CD4-positive, CD25-positive, alpha-beta regulatory T cell (primary cell): ENCODE results near the gene SMAD7. TPM values are rescaled to one million over a fixed set of nuclear protein-coding genes. Genes with fewer than 3 reads are reported as not detected.

Experiments
- ATAC-seq, 2 donors: fragments of 150-1000 bp; cut with Tn5 transposase; one replicate each; pipeline ENCODE4 v1.10.0; 2021; ENCODE audit warnings: low read depth in 2 of 2, moderate number of reproducible peaks in 2 of 2, moderate library complexity in 1 of 2
- DNase-seq, 3 donors: peaks; one replicate each; pipeline versions ENCODE4 v3.0.0 to v3.0.0-alpha.2; 2012 to 2022; ENCODE audit warnings: mixed read lengths in 1 of 3
- H3K27ac ChIP-seq: one replicate; pipeline ENCODE4 v1.7.0; 2013; ENCODE audit warnings: mild to moderate bottlenecking, low read length; ENCODE audit not compliant: insufficient read depth, poor library complexity, severe bottlenecking
- H3K27me3 ChIP-seq: one replicate; pipeline ENCODE4 v1.7.0; 2013; ENCODE audit warnings: low read length; ENCODE audit not compliant: control insufficient read depth, insufficient read depth
- H3K36me3 ChIP-seq: one replicate; pipeline ENCODE4 v1.7.0; 2013; ENCODE audit warnings: mild to moderate bottlenecking, low read length, moderate library complexity; ENCODE audit not compliant: control insufficient read depth, insufficient read depth
- H3K4me1 ChIP-seq: 2 replicates; pipeline ENCODE4 v1.7.0; 2013; ENCODE audit warnings: mild to moderate bottlenecking, low read length; ENCODE audit not compliant: insufficient read depth, control insufficient read depth, poor library complexity, severe bottlenecking
- H3K4me3 ChIP-seq: one replicate; pipeline ENCODE4 v1.7.0; 2013; ENCODE audit warnings: low read depth, mild to moderate bottlenecking, low read length, moderate library complexity
- H3K9me3 ChIP-seq, 2 experiments: 1 replicate in 1 of 2; 2 replicates in 1 of 2; pipeline ENCODE4 v1.7.0; 2013; ENCODE audit warnings: low read length in 2 of 2, mild to moderate bottlenecking in 1 of 2, moderate library complexity in 1 of 2; ENCODE audit not compliant: control insufficient read depth in 2 of 2
- H3K27ac Mint-ChIP-seq, 3 donors: one replicate each; pipeline ENCODE4 v1.8.0; 2020 to 2022; ENCODE audit warnings: mild to moderate bottlenecking in 3 of 3, mixed read lengths in 3 of 3, moderate library complexity in 2 of 3
- H3K27me3 Mint-ChIP-seq: one replicate; pipeline ENCODE4 v1.8.0; 2022; ENCODE audit warnings: mild to moderate bottlenecking, mixed read lengths
- H3K36me3 Mint-ChIP-seq: one replicate; pipeline ENCODE4 v1.8.0; 2020; ENCODE audit warnings: mixed read lengths
- H3K4me1 Mint-ChIP-seq, 4 donors: one replicate each; pipeline ENCODE4 v1.8.0; 2020 to 2022; ENCODE audit warnings: mixed read lengths in 4 of 4, mild to moderate bottlenecking in 1 of 4
- H3K4me3 Mint-ChIP-seq, 4 donors: one replicate each; pipeline ENCODE4 v1.8.0; 2020 to 2022; ENCODE audit warnings: mild to moderate bottlenecking in 4 of 4, mixed read lengths in 4 of 4, moderate library complexity in 3 of 4
- H3K9me3 Mint-ChIP-seq, 7 donors: one replicate each; pipeline ENCODE4 v1.8.0; 2020 to 2022; ENCODE audit warnings: mixed read lengths in 7 of 7, mild to moderate bottlenecking in 3 of 7, moderate library complexity in 2 of 7
- polyA plus RNA-seq, 4 donors: library from polyadenylated mRNA; unstranded; fragments of 300-500 nt; fragmentation: Illumina TruSeq; gene quantifications; one replicate each; pipeline ENCODE4 v1.2.3, GENCODE V29; 2021
- total RNA-seq: library from RNA; stranded (reverse); gene quantifications from one replicate; pipeline ENCODE4 v1.2.3, GENCODE V29; 2022

SMAD7 gene
- total and polyA plus RNA-seq, 5 donors from 2014 or later = 1.7 to 64.0 (median 7.0) TPM

GRCh38 chr18:48983793-48984437, 33.1 kb upstream of the SMAD7 start:
- peaks cover 41% of the 10 kb centered on the region for H3K27me3 Mint-ChIP-seq
- H3K27ac Mint-ChIP-seq = no peak overlapping the region
- ATAC-seq (no peak), DNase-seq (no peak)
- no peak overlapping the region for H3K27ac ChIP-seq
- H3K9me3 Mint-ChIP-seq = peaks cover 0 to 3% (median 0%) of the 10 kb centered on the region in 7 donors
- peaks cover 2% of the 10 kb centered on the region for H3K27me3 ChIP-seq
- H3K36me3 Mint-ChIP-seq = no peaks in the 10 kb centered on the region
- no peak overlapping the region for H3K4me3 Mint-ChIP-seq
- peaks cover 0 to 16% (median 2%) of the 10 kb centered on the region in 4 donors for H3K4me1 Mint-ChIP-seq
- no peak overlapping the region for H3K4me3 ChIP-seq
- no peaks in the 10 kb centered on the region for H3K36me3 ChIP-seq
- no peaks in the 10 kb centered on the region for H3K9me3 ChIP-seq
- H3K4me1 ChIP-seq = no peaks in the 10 kb centered on the region

- Histone ChIP-seq H3K4me1 (no peaks in the 10 kb centered on the region), H3K36me3 (no peaks in the 10 kb centered on the region), H3K27ac (no peak overlapping the region), H3K27me3 (peaks cover 4% of the 10 kb centered on the region), H3K4me3 (no peak overlapping the region), H3K9me3 (no peaks in the 10 kb centered on the region)
- ATAC-seq = no peak
- H3K4me1 Mint-ChIP-seq = peaks cover 0 to 16% (median 2%) of the 10 kb centered on the region in 4 donors
- no peak overlapping the region for H3K27ac Mint-ChIP-seq
- no peak overlapping the region for H3K4me3 Mint-ChIP-seq
- H3K27me3 Mint-ChIP-seq = peaks cover 50% of the 10 kb centered on the region
- no peak for DNase-seq
- no peaks in the 10 kb centered on the region for H3K36me3 Mint-ChIP-seq
- peaks cover 0 to 3% (median 0%) of the 10 kb centered on the region in 7 donors for H3K9me3 Mint-ChIP-seq
Measured at GRCh38 chr18:48982266-48982665, 31.5 kb upstream of the SMAD7 start.

GRCh38 chr18:48979944-48980890, 29.5 kb upstream of the SMAD7 start:
- DNase-seq (no peak), ATAC-seq (no peak)
- Mint-ChIP-seq H3K27me3 (peaks cover 57% of the 10 kb centered on the region), H3K36me3 (no peaks in the 10 kb centered on the region), H3K4me3 (no peak overlapping the region), H3K27ac (no peak overlapping the region), H3K9me3 (peaks cover 0 to 3% (median 0%) of the 10 kb centered on the region in 7 donors), H3K4me1 (peaks cover 0 to 12% (median 7%) of the 10 kb centered on the region in 4 donors)
- H3K27ac ChIP-seq = no peak overlapping the region
- peaks cover 10% of the 10 kb centered on the region for H3K4me1 ChIP-seq
- H3K4me3 ChIP-seq = no peak overlapping the region
- no peaks in the 10 kb centered on the region for H3K36me3 ChIP-seq
- no peaks in the 10 kb centered on the region for H3K9me3 ChIP-seq
- H3K27me3 ChIP-seq = peaks cover 9% of the 10 kb centered on the region

GRCh38 chr18:48977914-48978313, 27.1 kb upstream of the SMAD7 start:
- peaks cover 62% of the 10 kb centered on the region for H3K27me3 Mint-ChIP-seq
- peak overlapping the region; percentile 19 to 58 (median 41) for H3K4me3 Mint-ChIP-seq

DNA sequence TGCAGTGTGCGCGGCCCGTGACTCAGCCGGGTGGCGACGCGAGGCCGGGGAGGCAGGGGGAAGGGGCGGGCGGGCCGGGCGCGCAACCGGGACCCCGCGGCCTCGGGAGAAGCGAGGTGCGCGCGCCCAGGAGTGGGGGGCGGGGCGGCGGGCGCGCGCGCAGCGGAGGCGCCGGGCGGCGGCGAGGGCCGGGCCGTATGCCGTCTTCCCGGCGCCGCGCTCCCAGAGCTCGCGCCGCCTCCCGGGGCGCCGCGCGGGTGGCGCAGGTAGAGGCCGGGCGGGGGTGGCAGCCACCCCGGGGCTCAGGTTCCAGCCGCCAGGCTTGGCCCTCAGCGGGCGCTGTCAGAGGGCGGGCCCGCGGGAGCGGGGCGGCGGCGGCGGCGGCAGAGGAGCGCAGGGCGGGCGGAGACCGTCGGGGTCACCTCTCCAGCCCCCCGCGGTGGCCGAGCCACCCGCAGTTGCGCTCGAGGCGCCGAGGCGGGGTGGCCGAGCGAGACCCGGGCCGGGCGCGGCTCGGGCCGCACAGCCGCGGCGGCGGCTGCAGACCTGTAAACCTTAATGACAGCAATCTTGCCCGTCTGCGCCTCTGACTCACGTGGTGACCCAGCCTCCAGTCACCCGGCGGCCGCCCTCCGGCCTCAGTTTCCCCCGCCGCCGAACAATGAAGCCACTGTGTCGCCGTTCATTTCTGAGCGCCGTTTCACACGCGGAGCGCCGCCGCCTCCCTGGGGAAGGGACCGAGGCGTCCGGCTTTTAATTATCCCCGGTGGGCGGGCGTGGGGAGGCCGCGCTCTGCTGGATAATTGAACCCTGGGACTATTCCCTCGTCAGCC, 25.3 kb upstream of the SMAD7 start:
- Mint-ChIP-seq H3K4me3 (peak overlapping the region; percentile 70 to 85 (median 83)), H3K27ac (no peak overlapping the region), H3K27me3 (peaks cover 51% of the 10 kb centered on the region), H3K9me3 (peaks cover 0 to 3% (median 0%) of the 10 kb centered on the region in 7 donors), H3K36me3 (no peaks in the 10 kb centered on the region), H3K4me1 (peaks cover 0 to 14% (median under 1%) of the 10 kb centered on the region in 4 donors)
- Histone ChIP-seq H3K27ac (no peak overlapping the region), H3K4me3 (no peak overlapping the region), H3K36me3 (no peaks in the 10 kb centered on the region), H3K27me3 (peaks cover 7% of the 10 kb centered on the region), H3K9me3 (no peaks in the 10 kb centered on the region), H3K4me1 (peaks cover 13% of the 10 kb centered on the region)
- peak in 2 of 3 donors; percentile 30 to 39 for DNase-seq
- ATAC-seq = peak; percentile 69

More at GRCh38 chr18:48977914-48978313, 27.1 kb upstream of the SMAD7 start:
- H3K9me3 ChIP-seq = no peaks in the 10 kb centered on the region
- Mint-ChIP-seq H3K4me1 (peaks cover 0 to 17% (median 7%) of the 10 kb centered on the region in 4 donors), H3K9me3 (peaks cover 0 to 3% (median 0%) of the 10 kb centered on the region in 7 donors), H3K36me3 (no peaks in the 10 kb centered on the region), H3K27ac (no peak overlapping the region)
- no peak overlapping the region for H3K27ac ChIP-seq
- no peak overlapping the region for H3K4me3 ChIP-seq
- H3K27me3 ChIP-seq = peaks cover 9% of the 10 kb centered on the region
- no peaks in the 10 kb centered on the region for H3K36me3 ChIP-seq
- ATAC-seq = no peak
- H3K4me1 ChIP-seq = peaks cover 13% of the 10 kb centered on the region
- no peak for DNase-seq

- peaks cover 49% of the 10 kb centered on the region for H3K27me3 Mint-ChIP-seq
- Histone ChIP-seq H3K36me3 (no peaks in the 10 kb centered on the region), H3K27me3 (peaks cover 7% of the 10 kb centered on the region), H3K4me3 (no peak overlapping the region), H3K9me3 (no peaks in the 10 kb centered on the region), H3K27ac (no peak overlapping the region), H3K4me1 (peaks cover 13% of the 10 kb centered on the region)
- peaks cover 0 to 3% (median 0%) of the 10 kb centered on the region in 7 donors for H3K9me3 Mint-ChIP-seq
- no peaks in the 10 kb centered on the region for H3K36me3 Mint-ChIP-seq
- peaks cover 0 to 14% (median under 1%) of the 10 kb centered on the region in 4 donors for H3K4me1 Mint-ChIP-seq
- DNase-seq (no peak), ATAC-seq (no peak)
- H3K27ac Mint-ChIP-seq = no peak overlapping the region
- peak overlapping the region; percentile 78 to 90 (median 82) for H3K4me3 Mint-ChIP-seq
Measured at GRCh38 chr18:48975120-48975816, 24.5 kb upstream of the SMAD7 start.
